ENCODE data around the gene NR2C2AP. TPM values are rescaled to one million over a fixed set of nuclear protein-coding genes. Genes with fewer than 3 reads are reported as not detected.

The NR2C2AP gene, protein sequence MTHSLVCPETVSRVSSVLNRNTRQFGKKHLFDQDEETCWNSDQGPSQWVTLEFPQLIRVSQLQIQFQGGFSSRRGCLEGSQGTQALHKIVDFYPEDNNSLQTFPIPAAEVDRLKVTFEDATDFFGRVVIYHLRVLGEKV
- total RNA-seq: 6.4 to 13.4 TPM (median 8.3 TPM) in 3 replicates
- long read RNA-seq, partial matches to known transcripts: 1 of 5 reads
- long read RNA-seq, other reads (novel, unspliced or antisense): 0 of 5 reads

DNA sequence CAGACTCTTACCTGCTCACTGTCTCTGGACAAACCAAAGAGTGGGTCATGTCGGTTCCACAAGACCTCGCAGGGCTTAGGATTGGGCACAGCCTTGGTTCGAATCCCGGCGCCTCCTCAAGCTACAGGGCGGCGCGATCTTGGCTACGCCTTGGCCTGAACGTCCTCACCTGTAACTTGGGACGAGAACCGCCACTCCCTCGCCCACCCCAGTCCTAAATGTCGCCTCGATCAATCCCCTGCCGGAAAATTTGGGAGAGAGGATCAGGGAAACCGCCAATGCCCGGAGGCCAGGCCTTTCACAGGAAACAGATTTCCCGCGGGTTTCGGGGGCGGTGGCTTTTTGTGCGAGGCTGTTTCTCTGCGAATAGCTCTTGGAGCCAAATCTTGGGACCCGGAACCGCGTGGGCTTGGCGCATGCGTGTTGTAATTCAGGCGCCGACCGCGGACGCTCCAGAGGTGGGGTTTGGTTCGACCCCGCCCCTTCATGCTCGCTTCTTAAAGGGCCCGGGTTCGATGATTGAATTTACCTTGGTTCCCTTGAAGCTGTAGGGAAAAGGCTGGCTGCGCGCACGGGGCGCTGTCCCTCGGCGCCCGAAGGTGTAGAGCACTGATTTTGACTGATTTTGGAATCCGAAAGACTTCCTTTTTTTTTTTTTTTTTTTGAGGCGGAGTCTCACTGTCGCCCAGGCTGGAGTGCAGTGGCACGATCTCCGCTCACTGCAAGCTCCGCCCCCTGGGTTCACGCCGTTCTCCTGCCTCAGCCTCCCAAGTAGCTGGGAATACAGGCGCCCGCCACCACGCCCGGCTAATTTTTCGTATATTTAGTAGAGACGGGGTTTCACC is at the start of gene NR2C2AP:
Gene NR2C2AP (minus strand): TSS at position 403 of the 845 bp plus-strand sequence. CDS start 354 bp downstream, at position 49.
- H3K4me1 Mint-ChIP-seq (ENCODE audit: low read depth): peaks cover 14% of the 10 kb centered on the region
- H3K9me3 Mint-ChIP-seq (ENCODE audit: low read depth): no peaks in the 10 kb centered on the region
- H3K27me3 Mint-ChIP-seq (ENCODE audit: low read depth): peaks cover 4% of the 10 kb centered on the region
- H3K27ac Mint-ChIP-seq (ENCODE audit: unreplicated experiment): peak within 1 kb of the TSS; percentile 82
- TF ChIP-seq CTCF (IDR thresholded peaks at IDR 0.05): no peak
- H3K4me3 Mint-ChIP-seq (ENCODE audit: unreplicated experiment): peak within 1 kb of the TSS; percentile 88
- H3K36me3 Mint-ChIP-seq (ENCODE audit: low read depth): peaks cover 6% of the 10 kb centered on the region
- DNase-seq (ENCODE audit: low spot score): no peak

DNA sequence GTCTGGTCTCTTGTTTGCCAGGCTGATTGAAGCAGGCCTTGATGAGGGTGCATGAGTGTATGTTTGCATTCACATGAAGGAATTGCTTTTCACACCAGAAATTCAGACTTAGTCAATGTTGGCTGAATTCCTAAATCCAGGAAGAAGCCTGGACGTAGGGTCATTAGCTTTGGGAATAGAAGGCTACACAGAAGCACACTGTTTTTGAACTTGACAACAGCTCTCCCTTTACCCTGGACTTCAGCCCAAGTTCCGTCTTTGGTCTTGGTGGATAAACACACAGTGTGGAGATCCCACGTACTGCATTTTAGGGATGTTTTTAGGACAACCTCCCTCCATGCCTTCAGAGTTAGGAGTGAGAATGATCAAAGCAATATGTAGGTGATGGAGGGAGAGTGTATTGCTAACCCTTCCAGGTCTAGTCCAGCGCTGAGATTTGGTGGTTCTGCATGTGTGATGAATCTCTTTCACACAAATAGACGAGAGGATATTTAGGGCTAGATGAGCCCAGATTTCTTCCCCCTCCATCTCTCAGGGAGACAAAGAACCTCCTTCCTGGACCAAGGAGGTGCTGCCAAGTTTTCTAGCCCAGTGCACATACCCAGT is 47.1 kb upstream of the NR2C2AP start:
- TF ChIP-seq CTCF (IDR thresholded peaks at IDR 0.05): no peak
- Mint-ChIP-seq H3K4me1 (ENCODE audit: low read depth) (no peaks in the 10 kb centered on the region), H3K27me3 (ENCODE audit: low read depth) (peaks cover 47% of the 10 kb centered on the region), H3K36me3 (ENCODE audit: low read depth) (no peaks in the 10 kb centered on the region), H3K27ac (ENCODE audit: unreplicated experiment) (no peak overlapping the region), H3K4me3 (ENCODE audit: unreplicated experiment) (no peak overlapping the region), H3K9me3 (ENCODE audit: low read depth) (no peaks in the 10 kb centered on the region)
- no peak for DNase-seq (ENCODE audit: low spot score)

DNA sequence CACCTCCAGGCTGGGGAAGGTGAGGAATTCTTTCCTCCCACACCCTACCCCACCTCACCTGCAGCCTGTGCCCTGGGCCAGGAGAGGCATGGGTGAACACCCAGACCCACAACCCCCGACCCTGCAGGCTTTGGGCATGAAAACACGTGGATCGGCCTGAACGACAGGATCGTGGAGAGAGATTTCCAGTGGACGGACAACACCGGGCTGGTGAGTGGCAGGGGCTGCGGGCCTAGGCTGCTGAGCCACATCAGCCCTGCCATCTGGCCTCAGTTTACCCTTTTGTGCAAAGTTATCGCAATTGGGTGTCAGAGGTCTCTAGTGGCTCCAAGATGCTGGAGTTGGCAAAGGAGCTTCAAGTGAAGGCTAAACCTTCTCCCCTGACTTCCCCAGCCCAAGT is 37.3 kb upstream of the NR2C2AP start:
- Mint-ChIP-seq H3K36me3 (ENCODE audit: low read depth) (no peaks in the 10 kb centered on the region), H3K4me3 (ENCODE audit: unreplicated experiment) (no peak overlapping the region), H3K4me1 (ENCODE audit: low read depth) (no peaks in the 10 kb centered on the region), H3K9me3 (ENCODE audit: low read depth) (peaks cover 6% of the 10 kb centered on the region), H3K27me3 (ENCODE audit: low read depth) (peaks cover 12% of the 10 kb centered on the region), H3K27ac (ENCODE audit: unreplicated experiment) (no peak overlapping the region)
- TF ChIP-seq CTCF (IDR thresholded peaks at IDR 0.05): no peak
- no peak for DNase-seq (ENCODE audit: low spot score)

DNA sequence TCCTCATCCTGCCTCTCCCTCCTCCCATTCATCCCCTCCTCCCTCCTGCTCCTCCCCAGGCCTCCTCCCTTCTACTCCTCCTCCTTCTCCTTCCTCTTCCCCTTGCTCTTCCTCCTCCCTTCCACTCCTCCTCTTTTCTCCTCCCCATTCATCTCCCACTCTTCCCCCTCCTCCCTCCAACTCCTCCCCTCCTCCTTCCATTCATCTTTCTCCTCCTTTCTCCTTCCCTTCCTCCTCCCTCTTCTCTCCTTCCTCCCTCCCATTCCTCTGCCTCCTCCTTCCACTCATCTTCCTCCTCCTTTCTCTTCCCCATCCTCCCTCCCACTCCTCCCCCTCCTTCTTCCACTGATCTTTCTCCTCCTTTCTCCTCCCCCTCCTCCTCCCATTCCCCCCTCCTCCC is 36.5 kb upstream of the NR2C2AP start:
- no peaks in the 10 kb centered on the region for H3K36me3 Mint-ChIP-seq (ENCODE audit: low read depth)
- H3K4me1 Mint-ChIP-seq (ENCODE audit: low read depth): no peaks in the 10 kb centered on the region
- DNase-seq (ENCODE audit: low spot score): no peak
- peaks cover 12% of the 10 kb centered on the region for H3K27me3 Mint-ChIP-seq (ENCODE audit: low read depth)
- H3K4me3 Mint-ChIP-seq (ENCODE audit: unreplicated experiment): no peak overlapping the region
- TF ChIP-seq CTCF (IDR thresholded peaks at IDR 0.05): no peak
- H3K27ac Mint-ChIP-seq (ENCODE audit: unreplicated experiment): no peak overlapping the region
- peaks cover 6% of the 10 kb centered on the region for H3K9me3 Mint-ChIP-seq (ENCODE audit: low read depth)

- Mint-ChIP-seq H3K9me3 (ENCODE audit: low read depth) (peaks cover 12% of the 10 kb centered on the region), H3K4me3 (ENCODE audit: unreplicated experiment) (no peak overlapping the region), H3K27ac (ENCODE audit: unreplicated experiment) (no peak overlapping the region), H3K27me3 (ENCODE audit: low read depth) (peaks cover 11% of the 10 kb centered on the region), H3K4me1 (ENCODE audit: low read depth) (no peaks in the 10 kb centered on the region), H3K36me3 (ENCODE audit: low read depth) (peaks cover 3% of the 10 kb centered on the region)
- no peak for DNase-seq (ENCODE audit: low spot score)
- no peak for TF ChIP-seq CTCF (IDR thresholded peaks at IDR 0.05)
Observed at GRCh38 chr19:19238126-19238894, 35.1 kb upstream of the NR2C2AP start.
